ENCODE results near the gene SLK.

DNA sequence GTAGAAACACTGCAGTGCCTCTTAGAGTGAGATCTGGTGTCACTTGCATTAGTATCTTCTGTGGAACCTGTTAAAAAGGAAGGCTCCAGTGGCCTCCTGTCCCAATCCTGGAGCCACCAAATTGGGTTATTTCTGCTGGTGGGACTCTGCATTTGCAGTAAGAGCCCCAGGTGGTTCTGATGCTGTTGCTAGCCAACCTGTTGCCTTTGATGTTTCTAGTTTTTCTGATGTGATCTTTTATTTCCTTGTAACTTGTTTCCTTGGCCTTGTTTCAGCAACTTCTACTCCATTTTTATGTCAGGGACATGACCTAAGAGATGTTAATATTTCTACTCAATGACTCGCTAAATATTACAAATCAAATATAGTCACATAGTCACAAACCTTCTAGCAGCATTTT is 36.5 kb upstream of the SLK start:
- TF ChIP-seq, protein P1, sequence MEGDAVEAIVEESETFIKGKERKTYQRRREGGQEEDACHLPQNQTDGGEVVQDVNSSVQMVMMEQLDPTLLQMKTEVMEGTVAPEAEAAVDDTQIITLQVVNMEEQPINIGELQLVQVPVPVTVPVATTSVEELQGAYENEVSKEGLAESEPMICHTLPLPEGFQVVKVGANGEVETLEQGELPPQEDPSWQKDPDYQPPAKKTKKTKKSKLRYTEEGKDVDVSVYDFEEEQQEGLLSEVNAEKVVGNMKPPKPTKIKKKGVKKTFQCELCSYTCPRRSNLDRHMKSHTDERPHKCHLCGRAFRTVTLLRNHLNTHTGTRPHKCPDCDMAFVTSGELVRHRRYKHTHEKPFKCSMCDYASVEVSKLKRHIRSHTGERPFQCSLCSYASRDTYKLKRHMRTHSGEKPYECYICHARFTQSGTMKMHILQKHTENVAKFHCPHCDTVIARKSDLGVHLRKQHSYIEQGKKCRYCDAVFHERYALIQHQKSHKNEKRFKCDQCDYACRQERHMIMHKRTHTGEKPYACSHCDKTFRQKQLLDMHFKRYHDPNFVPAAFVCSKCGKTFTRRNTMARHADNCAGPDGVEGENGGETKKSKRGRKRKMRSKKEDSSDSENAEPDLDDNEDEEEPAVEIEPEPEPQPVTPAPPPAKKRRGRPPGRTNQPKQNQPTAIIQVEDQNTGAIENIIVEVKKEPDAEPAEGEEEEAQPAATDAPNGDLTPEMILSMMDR (conservative IDR thresholded peaks at IDR 0.05; ENCODE audit: low read depth, low read length), result no peak
- TF ChIP-seq EZH2 (IDR thresholded peaks at IDR 0.05; ENCODE audit: borderline replicate concordance, low read depth, low read length, poor library complexity, severe bottlenecking), result no peak
